Breast epithelium (tissue), 3 donors: Measurements from ENCODE around the gene OBSCN.

ENCODE experiments used
- CTCF ChIP-seq, 3 donors: fragments of 450-650 bp; IDR thresholded peaks; one replicate each; pipeline ENCODE4 v1.5.1; 2016 to 2017; ENCODE audit warnings: antibody characterized with exemption in 3 of 3, mild to moderate bottlenecking in 3 of 3, moderate library complexity in 3 of 3
- POLR2A ChIP-seq: fragments of 450-650 bp; IDR thresholded peaks from one replicate; pipeline ENCODE4 v1.6.1; 2016; ENCODE audit warnings: antibody characterized with exemption, mild to moderate bottlenecking, moderate library complexity
- POLR2AphosphoS5 ChIP-seq, 3 donors: sonication (generic); formaldehyde crosslinking; IDR thresholded peaks; one replicate each; pipeline ENCODE4 v1.6.1; 2017; ENCODE audit warnings: antibody characterized with exemption in 3 of 3

DNA sequence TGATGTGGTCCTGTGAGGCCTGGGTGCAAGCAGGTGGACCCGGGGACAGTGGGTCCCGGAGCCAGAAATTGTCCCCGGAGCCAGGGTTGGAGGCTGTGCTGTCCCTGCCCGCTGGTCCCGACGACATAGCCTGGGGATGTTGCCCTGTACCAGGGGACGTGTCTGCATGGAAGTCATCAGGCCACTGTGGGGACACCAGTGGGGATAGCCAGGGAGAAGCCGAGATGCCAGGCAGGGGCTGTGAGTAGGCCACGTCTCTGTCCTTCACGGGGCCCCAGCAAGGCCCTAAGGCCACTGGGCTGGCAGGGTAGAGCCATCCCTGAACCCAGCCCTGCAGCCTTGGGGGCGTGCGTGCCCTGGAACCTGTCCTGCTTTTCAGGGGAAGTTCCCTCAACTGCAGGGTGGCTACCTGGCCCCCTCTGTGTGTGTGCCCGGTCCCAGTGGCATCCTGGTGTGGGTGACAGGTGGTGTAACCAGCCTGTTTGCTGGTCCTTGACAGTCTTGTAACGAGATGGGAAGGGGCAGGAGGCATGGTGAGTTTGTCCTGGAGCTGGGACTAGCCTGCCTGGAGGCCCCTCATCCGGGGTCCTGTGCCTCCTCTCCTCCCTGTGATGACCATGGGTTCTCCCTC is 73.2 kb downstream of the OBSCN start:
- TF ChIP-seq CTCF (IDR thresholded peaks at IDR 0.05) (no peak), POLR2A (no peak), POLR2AphosphoS5 (IDR thresholded peaks at IDR 0.05) (no peak)
